Measurements from ENCODE around the gene CCDC146. TPM values are rescaled to one million over a fixed set of nuclear protein-coding genes. Genes with fewer than 3 reads are reported as not detected.

Gene CCDC146
- total RNA-seq, 1 donor from 2014 or later, result 4.3 TPM

DNA sequence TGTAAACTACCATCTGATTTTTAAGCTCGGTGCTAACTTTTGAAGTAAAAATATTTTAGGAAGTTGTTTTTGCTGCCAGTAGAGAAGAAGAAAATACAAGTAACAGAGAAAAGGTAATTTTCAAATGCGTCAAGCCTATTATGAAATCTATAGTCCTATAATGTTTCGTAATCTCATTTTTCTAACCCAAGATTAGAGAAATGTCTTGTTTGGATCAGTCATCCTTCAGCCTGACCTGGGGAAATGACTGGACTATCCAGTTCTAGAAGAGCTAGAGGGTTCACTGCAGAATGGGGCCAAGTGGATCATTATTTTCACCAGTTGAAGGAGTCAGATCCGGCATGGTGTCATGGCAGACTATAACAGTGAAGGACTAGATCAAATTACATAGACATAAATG, 139.9 kb downstream of the CCDC146 start:
- TF ChIP-seq CTCF (IDR thresholded peaks at IDR 0.05), result no peak
- Histone ChIP-seq H3K36me3 (no peaks in the 10 kb centered on the region), H3K27ac (no peak overlapping the region), H3K4me3 (no peak overlapping the region), H3K9me3 (no peaks in the 10 kb centered on the region), H3K27me3 (no peaks in the 10 kb centered on the region), H3K4me1 (no peaks in the 10 kb centered on the region)
- ATAC-seq (no peak), DNase-seq (no peak)
- intact Hi-C loops (cut with DNase I), result no loop called here

DNA sequence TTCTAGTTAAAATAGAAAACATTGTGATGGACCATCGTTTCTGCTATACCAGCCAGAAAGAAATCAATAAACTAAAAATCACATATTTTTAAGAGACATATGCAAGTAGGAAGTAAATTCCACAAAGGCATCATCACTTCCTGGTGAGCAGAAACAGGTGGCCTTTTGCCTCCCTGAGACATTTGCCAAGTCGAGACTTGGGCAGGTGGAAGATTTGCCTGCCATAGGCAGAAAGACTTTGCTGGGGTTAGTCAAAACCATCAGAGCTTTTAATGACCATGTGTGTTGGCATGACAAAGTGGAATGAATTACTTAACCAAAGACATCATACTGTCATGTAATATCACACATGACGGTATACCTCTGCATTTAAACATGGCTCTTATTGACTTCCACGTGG, 143.3 kb downstream of the CCDC146 start:
- no peak for DNase-seq
- Histone ChIP-seq H3K27me3 (no peaks in the 10 kb centered on the region), H3K4me3 (no peak overlapping the region), H3K36me3 (no peaks in the 10 kb centered on the region), H3K27ac (no peak overlapping the region), H3K9me3 (no peaks in the 10 kb centered on the region), H3K4me1 (peaks cover 14% of the 10 kb centered on the region)
- no peak for TF ChIP-seq CTCF (IDR thresholded peaks at IDR 0.05)
- ATAC-seq, result no peak
- intact Hi-C loops (cut with DNase I), result no loop called here

- no peaks in the 10 kb centered on the region for H3K27me3 ChIP-seq
- H3K4me1 ChIP-seq, result peaks cover 15% of the 10 kb centered on the region
- H3K4me3 ChIP-seq, result no peak overlapping the region
- ATAC-seq (no peak), DNase-seq (no peak)
- H3K27ac ChIP-seq, result no peak overlapping the region
- H3K9me3 ChIP-seq, result no peaks in the 10 kb centered on the region
- intact Hi-C loops (cut with DNase I), result no loop called here
- no peaks in the 10 kb centered on the region for H3K36me3 ChIP-seq
- TF ChIP-seq CTCF (IDR thresholded peaks at IDR 0.05), result no peak
These were observed 143.9 kb downstream of the CCDC146 start for GRCh38 chr7:77266291-77266794.

DNA sequence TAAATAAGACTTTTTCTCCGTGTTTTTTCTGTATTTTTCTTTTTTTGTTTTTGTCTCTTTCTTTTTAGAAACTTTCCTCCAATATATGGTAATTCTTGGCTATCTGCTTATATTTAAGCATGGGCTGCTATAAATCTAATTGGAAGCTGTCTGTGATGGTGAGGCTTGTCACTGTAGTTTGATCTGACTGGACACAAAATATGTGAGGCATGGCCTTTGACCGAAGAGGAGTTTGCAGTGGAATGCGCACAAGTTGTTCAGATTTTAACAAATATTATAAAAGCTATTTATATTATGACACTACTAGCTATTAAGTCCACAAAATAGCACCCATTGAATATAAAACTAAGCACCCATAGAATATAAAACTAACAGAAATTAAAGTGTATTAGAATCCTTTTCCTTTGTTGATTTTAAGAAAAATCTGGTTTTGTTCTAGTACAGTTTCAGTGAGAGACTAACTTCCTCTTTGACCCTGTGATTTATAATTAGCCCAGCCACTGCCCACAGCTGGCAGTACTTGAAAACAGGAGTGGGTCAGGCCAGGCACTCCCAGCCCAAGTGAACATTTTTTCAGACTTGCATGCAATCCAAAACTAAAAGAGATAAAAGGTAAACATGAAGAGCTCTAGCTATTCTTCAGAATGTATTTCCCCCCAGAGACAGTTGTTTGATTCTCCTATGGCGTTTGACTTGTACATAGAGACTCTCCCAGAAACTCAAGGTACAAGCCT, 147.1 kb downstream of the CCDC146 start:
- Histone ChIP-seq H3K4me3 (no peak overlapping the region), H3K9me3 (no peaks in the 10 kb centered on the region), H3K27me3 (no peaks in the 10 kb centered on the region), H3K36me3 (no peaks in the 10 kb centered on the region), H3K27ac (peak overlapping the region; percentile 26), H3K4me1 (peaks cover 15% of the 10 kb centered on the region)
- no peak for DNase-seq
- TF ChIP-seq CTCF (IDR thresholded peaks at IDR 0.05), result no peak
- intact Hi-C loops (cut with DNase I), result no loop called here
- ATAC-seq, result peak; percentile 92

GRCh38 chr7:77270094-77270480, 147.7 kb downstream of the CCDC146 start:
- H3K27me3 ChIP-seq, result no peaks in the 10 kb centered on the region
- peaks cover 15% of the 10 kb centered on the region for H3K4me1 ChIP-seq
- no peak for TF ChIP-seq CTCF (IDR thresholded peaks at IDR 0.05)
- no peaks in the 10 kb centered on the region for H3K9me3 ChIP-seq
- H3K4me3 ChIP-seq, result no peak overlapping the region
- no peaks in the 10 kb centered on the region for H3K36me3 ChIP-seq
- no peak for ATAC-seq
- no peak for DNase-seq
- H3K27ac ChIP-seq, result no peak overlapping the region
- intact Hi-C loops (cut with DNase I), result no loop called here

All from upper lobe of right lung (tissue), 1 donor.